ENCODE measurements around the gene STARD8. TPM values are rescaled to one million over a fixed set of nuclear protein-coding genes. Genes with fewer than 3 reads are reported as not detected.

STARD8 gene
- total and polyA plus RNA-seq, 2 donors (not counting 3 experiments of a cell fraction or from before 2014, with no cell fraction given): 6.8 to 14.8 TPM

DNA sequence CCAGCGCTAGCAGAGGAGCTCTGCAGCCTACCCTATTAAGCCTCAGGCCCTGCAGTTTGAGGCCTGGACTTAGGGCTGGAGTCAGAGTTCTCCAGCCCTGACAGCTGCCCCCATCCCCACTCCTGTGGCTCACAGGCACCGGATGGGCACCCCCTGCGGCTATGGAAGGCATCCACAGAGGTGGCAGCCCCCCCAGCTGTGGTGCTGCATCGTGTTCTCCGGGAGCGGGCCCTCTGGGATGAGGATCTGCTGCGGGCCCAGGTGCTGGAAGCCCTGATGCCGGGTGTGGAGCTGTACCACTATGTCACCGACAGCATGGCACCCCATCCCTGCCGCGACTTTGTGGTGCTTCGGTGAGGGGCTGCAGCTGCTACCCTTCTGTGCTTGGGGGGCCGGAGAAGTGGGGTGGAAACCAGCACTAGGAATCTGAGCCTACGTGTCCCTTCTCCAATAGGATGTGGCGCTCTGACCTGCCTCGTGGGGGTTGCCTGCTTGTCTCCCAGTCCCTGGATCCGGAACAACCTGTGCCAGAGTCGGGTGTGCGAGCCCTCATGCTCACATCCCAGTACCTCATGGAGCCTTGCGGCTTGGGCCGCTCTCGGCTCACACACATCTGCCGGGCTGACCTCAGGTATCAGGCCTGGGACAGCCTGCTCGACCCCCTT is 76.2 kb downstream of the STARD8 start:
- Histone ChIP-seq H3K9me3 (replicated peaks; ENCODE audit: control insufficient read depth, insufficient read depth, low read length) (no peaks in the 10 kb centered on the region), H3K4me2 (ENCODE audit: insufficient read depth, low read length) (no peak overlapping the region), H3K4me1 (ENCODE audit: control insufficient read depth, extremely low read depth, insufficient read depth, low read length) (no peaks in the 10 kb centered on the region), H3K36me3 (ENCODE audit: control insufficient read depth in 2 of 2, extremely low read depth in 1 of 2, insufficient read depth in 2 of 2, low read length in 2 of 2) (peaks cover 0 to 42% of the 10 kb centered on the region in 2 experiments), H3K9me1 (replicated peaks; ENCODE audit: control insufficient read depth, extremely low read depth, insufficient read depth, low read length) (no peaks in the 10 kb centered on the region), H3K27me3 (ENCODE audit: control insufficient read depth in 2 of 2, insufficient read depth in 2 of 2, low read length in 2 of 2) (no peaks in the 10 kb centered on the region), H3K4me3 (replicated peaks in 1 of 3; ENCODE audit: insufficient read depth in 1 of 3, low read depth in 1 of 3, low read length in 3 of 3) (no peak overlapping the region), H4K20me1 (replicated peaks; ENCODE audit: control insufficient read depth, extremely low read depth, insufficient read depth, low read length) (no peaks in the 10 kb centered on the region), H3K79me2 (ENCODE audit: control insufficient read depth, insufficient read depth, low read length) (no peaks in the 10 kb centered on the region), H3K27ac (ENCODE audit: insufficient read depth, low read depth, low read length) (no peak overlapping the region), H3K9ac (replicated peaks; ENCODE audit: extremely low read depth, insufficient read depth, low read length) (no peak overlapping the region), H2AFZ (ENCODE audit: low read depth, low read length) (no peak overlapping the region)
- TF ChIP-seq FOS (IDR thresholded peaks at IDR 0.05; ENCODE audit: borderline replicate concordance, insufficient read depth, low read length): no peak
- TF ChIP-seq, protein P1, sequence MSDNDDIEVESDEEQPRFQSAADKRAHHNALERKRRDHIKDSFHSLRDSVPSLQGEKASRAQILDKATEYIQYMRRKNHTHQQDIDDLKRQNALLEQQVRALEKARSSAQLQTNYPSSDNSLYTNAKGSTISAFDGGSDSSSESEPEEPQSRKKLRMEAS (IDR thresholded peaks at IDR 0.05; ENCODE audit: insufficient read depth, insufficient read length): no peak
- FAIRE-seq (no peak), DNase-seq (ENCODE audit: low read depth, low spot score) (no peak)
- dilution Hi-C loops (cut with MboI; ENCODE audit: extremely low pct_ligation_motif_present, low sequenced_read_pairs): no loop called here
- ChIA-PET CTCF (interaction anchor here (1.2 kb wide), 1 partner anchor 9 kb away, joined by 3 read pairs; no protein-coding TSS in a partner anchor), POLR2A (no interaction called here)
- BruUV-seq (replicated peaks): no TSS peak
- intact Hi-C loops (cut with micrococcal nuclease): no loop called here

DNA sequence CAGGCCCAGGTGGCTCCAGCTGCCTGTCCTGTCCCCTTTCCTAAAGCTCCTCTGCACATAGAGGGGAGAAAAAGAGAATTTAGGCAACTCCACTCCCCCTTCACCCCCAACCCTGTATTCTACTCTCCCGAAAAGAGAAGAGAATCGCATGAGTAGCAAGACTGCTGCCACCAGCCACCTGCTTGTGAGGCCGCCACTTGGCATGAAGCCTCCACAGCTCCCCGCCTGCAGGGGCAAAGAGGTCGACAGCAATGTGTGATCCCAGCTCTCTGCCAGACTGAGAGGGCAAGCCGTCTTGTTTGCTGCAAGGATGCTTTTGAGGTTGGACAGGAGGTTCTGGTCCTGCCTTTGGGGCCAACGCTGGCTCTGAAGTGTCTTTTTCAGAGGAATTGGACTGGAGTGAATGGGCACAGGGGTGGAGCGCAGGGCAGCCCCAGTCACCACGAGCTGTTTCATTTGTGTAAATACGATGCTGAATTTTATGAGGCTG is 77.1 kb downstream of the STARD8 start:
- intact Hi-C loops (cut with micrococcal nuclease) (no loop called here), dilution Hi-C loops (cut with MboI; ENCODE audit: extremely low pct_ligation_motif_present, low sequenced_read_pairs) (no loop called here)
- Histone ChIP-seq H3K27me3 (ENCODE audit: control insufficient read depth in 2 of 2, insufficient read depth in 2 of 2, low read length in 2 of 2) (no peaks in the 10 kb centered on the region), H3K9ac (replicated peaks; ENCODE audit: extremely low read depth, insufficient read depth, low read length) (no peak overlapping the region), H3K4me3 (replicated peaks in 1 of 3; ENCODE audit: insufficient read depth in 1 of 3, low read depth in 1 of 3, low read length in 3 of 3) (no peak overlapping the region), H2AFZ (ENCODE audit: low read depth, low read length) (no peak overlapping the region), H3K79me2 (ENCODE audit: control insufficient read depth, insufficient read depth, low read length) (no peaks in the 10 kb centered on the region), H3K4me1 (ENCODE audit: control insufficient read depth, extremely low read depth, insufficient read depth, low read length) (no peaks in the 10 kb centered on the region), H3K27ac (ENCODE audit: insufficient read depth, low read depth, low read length) (no peak overlapping the region), H3K9me1 (replicated peaks; ENCODE audit: control insufficient read depth, extremely low read depth, insufficient read depth, low read length) (no peaks in the 10 kb centered on the region), H3K36me3 (ENCODE audit: control insufficient read depth in 2 of 2, extremely low read depth in 1 of 2, insufficient read depth in 2 of 2, low read length in 2 of 2) (peaks cover 0 to 35% of the 10 kb centered on the region in 2 experiments), H4K20me1 (replicated peaks; ENCODE audit: control insufficient read depth, extremely low read depth, insufficient read depth, low read length) (no peaks in the 10 kb centered on the region), H3K4me2 (ENCODE audit: insufficient read depth, low read length) (no peak overlapping the region), H3K9me3 (replicated peaks; ENCODE audit: control insufficient read depth, insufficient read depth, low read length) (no peaks in the 10 kb centered on the region)
- TF ChIP-seq POLR2AphosphoS5 (IDR thresholded peaks at IDR 0.05; ENCODE audit: insufficient read depth, low read depth, low read length) (no peak), EZH2 (IDR thresholded peaks at IDR 0.05; ENCODE audit: borderline replicate concordance, low read depth, low read length, severe bottlenecking) (no peak), JUN (IDR thresholded peaks at IDR 0.05; ENCODE audit: borderline replicate concordance, insufficient read depth, insufficient read length, low read depth) (no peak), GATA2 (IDR thresholded peaks at IDR 0.05; ENCODE audit: insufficient read depth, insufficient read length, low read depth, low read length) (no peak), POLR2A (IDR thresholded peaks at IDR 0.05; ENCODE audit: low read depth, low read length) (no peak), MYC (IDR thresholded peaks at IDR 0.05; ENCODE audit: low read depth, low read length) (no peak), FOS (IDR thresholded peaks at IDR 0.05; ENCODE audit: borderline replicate concordance, insufficient read depth, low read length) (no peak)
- TF ChIP-seq, protein P2, sequence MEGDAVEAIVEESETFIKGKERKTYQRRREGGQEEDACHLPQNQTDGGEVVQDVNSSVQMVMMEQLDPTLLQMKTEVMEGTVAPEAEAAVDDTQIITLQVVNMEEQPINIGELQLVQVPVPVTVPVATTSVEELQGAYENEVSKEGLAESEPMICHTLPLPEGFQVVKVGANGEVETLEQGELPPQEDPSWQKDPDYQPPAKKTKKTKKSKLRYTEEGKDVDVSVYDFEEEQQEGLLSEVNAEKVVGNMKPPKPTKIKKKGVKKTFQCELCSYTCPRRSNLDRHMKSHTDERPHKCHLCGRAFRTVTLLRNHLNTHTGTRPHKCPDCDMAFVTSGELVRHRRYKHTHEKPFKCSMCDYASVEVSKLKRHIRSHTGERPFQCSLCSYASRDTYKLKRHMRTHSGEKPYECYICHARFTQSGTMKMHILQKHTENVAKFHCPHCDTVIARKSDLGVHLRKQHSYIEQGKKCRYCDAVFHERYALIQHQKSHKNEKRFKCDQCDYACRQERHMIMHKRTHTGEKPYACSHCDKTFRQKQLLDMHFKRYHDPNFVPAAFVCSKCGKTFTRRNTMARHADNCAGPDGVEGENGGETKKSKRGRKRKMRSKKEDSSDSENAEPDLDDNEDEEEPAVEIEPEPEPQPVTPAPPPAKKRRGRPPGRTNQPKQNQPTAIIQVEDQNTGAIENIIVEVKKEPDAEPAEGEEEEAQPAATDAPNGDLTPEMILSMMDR (IDR thresholded peaks at IDR 0.05; ENCODE audit: extremely low read depth in 1 of 2, insufficient read depth in 1 of 2, low read depth in 1 of 2, low read length in 2 of 2): no peak
- TF ChIP-seq, protein P1 (IDR thresholded peaks at IDR 0.05; ENCODE audit: insufficient read depth, insufficient read length): no peak
- POLR2A ChIA-PET: no interaction called here
- DNase-seq (ENCODE audit: low read depth, low spot score) (no peak), FAIRE-seq (no peak)
- CTCF ChIA-PET: interaction anchor here (1.2 kb wide), 1 partner anchor 9 kb away, joined by 3 read pairs; no protein-coding TSS in a partner anchor
- BruUV-seq (replicated peaks): no TSS peak
